NCI-H1105 treated with DMSO at 0.1 percent for 48 hours (cell line): Measurements from ENCODE around the gene PPP4R1.

Experiments used
- DNase-seq: peaks from one replicate; lab custom pipeline; 2025; lab: John Stamatoyannopoulos, UW

Gene PPP4R1

GRCh38 chr18:9547782-9548181, 66.6 kb downstream of the PPP4R1 start:
- peak; percentile 63 for DNase-seq

GRCh38 chr18:9546468-9546867, 67.9 kb downstream of the PPP4R1 start:
- DNase-seq: no peak

DNA sequence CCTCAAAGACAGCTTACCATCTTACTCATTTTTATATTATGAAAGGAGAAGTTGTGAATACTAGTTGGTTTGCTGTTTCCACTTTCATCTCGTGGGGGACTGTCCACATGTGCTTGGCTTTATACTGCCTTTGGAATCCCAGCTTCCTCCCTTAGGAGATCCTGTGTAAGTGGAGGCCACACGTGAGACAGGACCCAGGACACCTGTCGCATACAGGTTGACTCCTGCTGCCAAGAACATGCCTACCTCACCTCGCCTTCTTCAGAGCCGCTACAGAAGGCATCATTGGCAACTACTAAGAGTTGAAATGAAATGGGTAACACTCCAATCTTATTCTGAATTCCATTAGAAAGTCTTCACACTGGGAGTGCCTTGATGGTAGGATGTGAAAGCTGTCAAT, 69.3 kb downstream of the PPP4R1 start:
- DNase-seq: no peak

- no peak for DNase-seq
These were observed 71.4 kb downstream of the PPP4R1 start for GRCh38 chr18:9542924-9543323.

- no peak for DNase-seq
These were observed 74.4 kb downstream of the PPP4R1 start for GRCh38 chr18:9539938-9540337.

- no peak for DNase-seq
These were observed 75.1 kb downstream of the PPP4R1 start for GRCh38 chr18:9539283-9539682.

DNA sequence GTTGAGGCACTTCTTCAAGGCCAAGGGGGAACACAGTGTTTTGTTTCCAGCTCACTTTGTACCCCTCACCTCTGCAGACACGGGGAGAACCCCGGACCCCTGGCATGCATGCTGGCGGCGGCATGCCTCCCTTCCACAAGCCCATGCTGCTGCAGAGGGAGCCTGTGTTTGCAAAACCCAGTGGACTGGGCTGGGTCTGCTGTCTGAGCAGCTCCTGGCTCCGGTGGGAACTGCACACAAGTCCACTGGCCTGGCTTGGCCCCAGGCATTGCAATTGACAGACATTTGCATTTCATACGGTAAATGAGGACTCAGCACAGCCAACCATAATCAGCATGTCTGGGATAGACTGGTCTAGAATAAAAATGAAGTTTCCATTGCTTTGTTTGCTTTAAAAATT, 76.7 kb downstream of the PPP4R1 start:
- no peak for DNase-seq

DNA sequence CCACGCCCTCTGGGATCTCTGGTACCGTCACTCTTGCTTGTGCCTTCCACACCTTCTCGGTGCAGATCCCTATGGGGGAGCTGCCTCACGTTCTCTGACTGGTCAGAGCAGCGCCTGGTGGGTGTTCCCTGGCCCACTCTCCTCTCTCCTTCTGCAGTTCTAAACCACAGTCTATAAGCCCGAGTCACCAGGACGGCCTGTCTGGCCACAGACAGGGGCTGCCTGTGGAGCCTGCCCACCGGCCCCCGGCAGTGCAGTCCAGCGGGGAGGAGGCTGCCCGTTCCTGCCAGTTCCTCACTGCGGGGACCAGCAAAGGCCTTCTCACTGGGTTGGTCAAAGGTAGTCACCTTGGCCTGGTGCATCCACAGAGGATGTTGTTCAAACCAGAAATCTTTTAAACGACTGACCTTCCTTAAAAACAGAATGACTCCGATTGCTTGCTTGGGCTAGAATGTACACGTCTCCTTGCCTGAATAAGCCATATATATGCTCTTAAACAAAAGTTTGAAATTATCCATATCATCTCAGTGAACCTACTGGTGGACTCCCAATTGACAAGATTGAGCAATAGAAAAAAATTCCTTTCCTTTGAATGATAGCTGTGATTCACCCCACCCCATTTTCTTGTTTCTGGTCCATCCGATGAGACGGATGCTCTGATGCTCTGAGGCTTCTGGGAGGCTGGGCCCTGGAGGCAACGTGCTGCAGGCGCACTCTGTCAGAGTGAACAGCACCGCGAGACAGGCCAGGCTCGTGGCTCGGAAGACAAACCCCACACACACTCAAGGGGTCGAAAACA, 77.8 kb downstream of the PPP4R1 start:
- no peak for DNase-seq

DNA sequence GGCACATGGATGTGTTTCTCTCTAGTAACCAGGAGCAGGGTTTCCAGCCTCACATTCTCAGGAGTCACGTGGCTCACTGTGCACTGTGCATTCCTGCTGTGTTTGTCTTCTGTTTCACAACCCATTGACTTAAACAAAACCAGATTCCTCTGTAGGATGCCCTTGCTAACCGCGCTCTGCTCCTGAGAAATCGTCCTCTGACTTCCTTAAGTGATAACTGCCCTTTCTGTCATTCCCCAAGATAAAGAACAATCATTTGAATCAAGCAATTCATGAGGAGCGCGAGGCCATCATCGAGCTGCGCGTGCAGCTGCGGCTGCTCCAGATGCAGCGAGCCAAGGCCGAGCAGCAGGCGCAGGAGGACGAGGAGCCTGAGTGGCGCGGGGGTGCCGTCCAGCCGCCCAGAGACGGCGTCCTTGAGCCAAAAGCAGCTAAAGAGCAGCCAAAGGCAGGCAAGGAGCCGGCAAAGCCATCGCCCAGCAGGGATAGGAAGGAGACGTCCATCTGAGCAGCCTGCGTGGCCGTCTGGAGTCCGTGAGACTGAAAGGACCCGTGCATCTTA, 78.8 kb downstream of the PPP4R1 start:
- no peak for DNase-seq

- DNase-seq: no peak
These were observed 79.5 kb downstream of the PPP4R1 start for GRCh38 chr18:9534844-9535243.

- DNase-seq: no peak
These were observed 82.5 kb downstream of the PPP4R1 start for GRCh38 chr18:9531791-9532410.

- DNase-seq: no peak
These were observed 83.9 kb downstream of the PPP4R1 start for GRCh38 chr18:9530226-9531009.

DNA sequence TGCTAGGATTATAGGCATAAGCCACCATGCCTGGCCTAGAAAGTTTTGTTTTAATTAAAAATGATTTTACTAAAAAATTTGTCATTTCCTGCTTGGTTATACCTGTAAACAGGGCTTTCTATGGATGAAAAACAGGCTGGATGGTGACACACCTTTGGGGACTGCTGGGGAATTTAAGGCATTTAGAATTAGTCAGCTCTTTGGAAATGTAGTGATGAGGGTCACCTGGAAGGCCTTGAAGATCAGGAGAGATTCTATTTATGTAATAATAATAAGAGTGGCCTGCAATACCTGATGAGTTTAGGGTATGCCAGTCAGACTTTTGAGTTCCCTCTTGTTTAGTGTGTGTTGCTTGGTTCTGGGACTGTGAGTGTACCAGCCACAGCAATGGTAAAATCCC, 87.9 kb downstream of the PPP4R1 start:
- DNase-seq: no peak

DNA sequence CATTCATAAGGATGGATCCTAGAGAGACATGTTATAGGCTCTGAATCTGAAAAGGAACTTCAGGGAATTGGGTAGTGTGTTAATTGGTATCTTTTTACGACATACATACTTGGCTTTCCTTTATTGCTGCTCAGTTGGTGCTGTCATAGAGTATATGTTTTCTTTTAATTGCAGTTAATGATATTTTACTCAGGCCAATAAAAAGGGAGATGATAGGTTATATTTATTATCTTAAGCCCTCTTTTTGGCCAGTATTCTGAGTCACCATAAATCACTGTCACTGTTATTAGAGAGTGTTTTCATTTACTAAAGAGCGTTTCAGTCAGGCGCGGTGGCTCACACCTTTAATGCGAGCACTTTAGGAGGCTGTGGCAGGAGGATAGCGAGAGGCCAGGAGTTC, 91.4 kb downstream of the PPP4R1 start:
- no peak for DNase-seq

DNA sequence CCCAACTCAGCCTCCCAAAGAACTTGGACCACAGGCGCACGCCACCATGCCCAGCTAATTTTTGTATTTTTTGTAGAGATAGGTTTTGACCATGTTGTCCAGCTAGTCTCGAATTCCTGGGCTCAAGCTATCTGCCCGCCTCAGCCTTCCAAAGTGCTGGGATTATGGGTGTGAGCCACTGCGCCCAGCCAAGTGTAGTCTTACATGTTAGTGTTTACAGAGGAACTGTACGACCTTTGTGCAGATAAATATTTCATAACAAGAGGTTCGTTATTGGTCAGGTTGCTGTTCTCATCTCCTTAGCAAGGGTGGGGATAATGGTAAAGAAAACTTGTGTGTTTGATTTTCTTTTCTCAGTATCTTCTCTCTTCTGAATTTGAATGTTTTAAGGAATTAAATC, 92.6 kb downstream of the PPP4R1 start:
- DNase-seq: no peak

- DNase-seq: no peak
These were observed 93.7 kb downstream of the PPP4R1 start for GRCh38 chr18:9520666-9521065.

DNA sequence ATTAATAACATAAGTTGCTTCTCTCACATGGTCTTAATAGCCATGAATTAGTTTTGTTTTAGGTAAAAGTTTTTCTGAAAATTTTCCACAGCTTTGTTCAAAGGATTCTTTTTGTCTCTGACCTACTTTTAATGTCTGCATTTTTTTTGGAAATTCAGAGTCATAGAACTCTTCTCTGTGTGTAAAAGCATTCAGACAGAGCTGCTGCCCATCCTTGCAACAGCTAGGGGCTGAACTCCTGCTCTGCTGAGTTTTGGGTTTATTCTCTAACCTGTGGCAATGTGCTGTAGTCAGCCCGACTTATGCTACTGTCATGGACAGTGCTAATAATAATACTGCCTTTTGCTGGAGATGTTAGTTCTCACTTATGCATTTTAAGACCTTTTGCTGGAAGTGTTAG, 95.0 kb downstream of the PPP4R1 start:
- DNase-seq: no peak

GRCh38 chr18:9517869-9518268, 96.5 kb downstream of the PPP4R1 start:
- DNase-seq: no peak

DNA sequence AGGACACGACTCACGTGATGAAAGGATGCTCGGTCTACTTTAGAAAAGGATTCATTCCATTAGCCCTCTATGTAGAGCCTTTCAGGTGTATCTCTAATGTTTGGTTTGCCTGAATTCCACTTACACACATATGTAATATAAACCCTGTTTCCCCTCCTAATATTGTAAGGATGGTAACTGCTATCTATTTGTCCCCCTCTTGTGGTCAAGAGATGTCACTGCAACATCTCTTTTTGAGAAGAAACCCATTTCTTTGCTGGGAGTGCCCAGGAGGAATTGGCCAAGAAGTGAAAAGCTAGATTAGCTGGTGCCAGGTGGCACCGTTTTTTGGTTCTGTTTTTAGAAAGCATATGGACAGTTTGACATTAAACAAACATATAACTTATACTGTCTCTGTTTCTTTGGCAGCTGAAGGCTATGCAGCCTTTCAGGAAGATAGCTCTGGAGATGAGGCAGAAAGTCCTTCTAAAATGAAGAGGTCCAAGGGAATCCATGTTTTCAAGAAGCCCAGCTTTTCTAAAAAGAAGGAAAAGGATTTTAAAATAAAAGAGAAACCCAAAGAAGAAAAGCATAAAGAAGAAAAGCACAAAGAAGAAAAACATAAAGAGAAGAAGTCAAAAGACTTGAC, 97.8 kb downstream of the PPP4R1 start:
- DNase-seq: peak; percentile 39

- no peak for DNase-seq
These were observed 100.3 kb downstream of the PPP4R1 start for GRCh38 chr18:9513971-9514512.

DNA sequence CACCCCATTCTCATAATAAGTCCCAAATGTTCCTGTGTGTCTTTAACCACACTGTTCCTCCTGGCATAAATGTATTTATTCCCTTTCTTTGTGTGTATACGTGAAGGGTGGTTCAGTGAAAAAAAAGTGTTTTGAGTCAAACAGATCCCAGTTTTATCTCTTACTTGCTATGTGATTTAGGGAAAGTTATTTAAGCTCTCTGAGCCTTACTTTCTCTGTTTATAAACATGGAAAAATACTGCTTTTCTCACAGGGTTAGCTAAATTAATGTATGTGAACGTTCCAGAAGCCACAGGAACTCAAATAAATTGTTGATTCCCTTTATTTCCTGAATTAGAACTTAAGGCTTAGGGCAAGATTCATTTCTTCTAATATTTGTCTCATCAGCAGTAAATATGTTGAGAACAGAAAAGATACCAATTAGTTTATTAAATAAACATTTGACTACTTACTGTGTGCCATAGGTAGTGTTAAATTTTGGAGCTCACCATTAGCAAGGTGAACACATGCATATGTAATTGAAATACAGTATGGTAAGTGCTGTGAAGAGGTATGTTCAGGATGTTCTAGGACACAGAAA, 105.8 kb downstream of the PPP4R1 start:
- DNase-seq: no peak
